ENCODE data around the gene MEP1A.

GRCh38 chr6:46888578-46888977 is 95.4 kb downstream of the MEP1A start:
- TF ChIP-seq, protein P1, sequence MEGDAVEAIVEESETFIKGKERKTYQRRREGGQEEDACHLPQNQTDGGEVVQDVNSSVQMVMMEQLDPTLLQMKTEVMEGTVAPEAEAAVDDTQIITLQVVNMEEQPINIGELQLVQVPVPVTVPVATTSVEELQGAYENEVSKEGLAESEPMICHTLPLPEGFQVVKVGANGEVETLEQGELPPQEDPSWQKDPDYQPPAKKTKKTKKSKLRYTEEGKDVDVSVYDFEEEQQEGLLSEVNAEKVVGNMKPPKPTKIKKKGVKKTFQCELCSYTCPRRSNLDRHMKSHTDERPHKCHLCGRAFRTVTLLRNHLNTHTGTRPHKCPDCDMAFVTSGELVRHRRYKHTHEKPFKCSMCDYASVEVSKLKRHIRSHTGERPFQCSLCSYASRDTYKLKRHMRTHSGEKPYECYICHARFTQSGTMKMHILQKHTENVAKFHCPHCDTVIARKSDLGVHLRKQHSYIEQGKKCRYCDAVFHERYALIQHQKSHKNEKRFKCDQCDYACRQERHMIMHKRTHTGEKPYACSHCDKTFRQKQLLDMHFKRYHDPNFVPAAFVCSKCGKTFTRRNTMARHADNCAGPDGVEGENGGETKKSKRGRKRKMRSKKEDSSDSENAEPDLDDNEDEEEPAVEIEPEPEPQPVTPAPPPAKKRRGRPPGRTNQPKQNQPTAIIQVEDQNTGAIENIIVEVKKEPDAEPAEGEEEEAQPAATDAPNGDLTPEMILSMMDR (IDR thresholded peaks at IDR 0.05 in 8 of 11, conservative IDR thresholded peaks at IDR 0.05 in 3 of 11) = no peak
- TF ChIP-seq POLR2AphosphoS5 (IDR thresholded peaks at IDR 0.05) = no peak

All from spleen (tissue), 7 donors.